Activated CD4-positive, alpha-beta T cell treated with anti-CD3 and anti-CD28 coated beads, Interleukin-2, amount 50 U/mL, for 24 hours (primary cell): Measurements from ENCODE around the gene OXSM.

Experiments
- DNase-seq, 2 donors: peaks; one replicate each; pipeline ENCODE4 v3.0.0-alpha.2; 2020; ENCODE audit warnings: low read depth in 1 of 2, low spot score in 1 of 2

OXSM gene

DNA sequence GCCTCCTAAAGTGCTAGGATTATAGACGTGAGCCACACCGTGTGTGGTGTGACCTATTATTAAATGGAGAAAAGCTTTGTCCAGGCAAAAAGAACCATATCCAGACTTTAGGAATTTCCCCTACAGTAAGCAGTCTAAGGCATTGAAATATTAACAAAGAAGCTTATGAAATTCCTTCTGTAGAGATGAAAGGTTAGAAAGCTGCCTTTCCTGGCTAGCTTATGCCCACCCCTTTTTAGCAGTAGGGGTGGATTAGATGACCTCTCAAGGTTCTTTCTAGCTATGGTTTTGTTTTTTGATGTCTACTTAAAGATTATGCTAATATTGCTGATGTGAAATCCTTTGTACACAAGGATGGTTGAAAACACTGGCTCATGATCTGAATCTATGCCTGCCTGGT is 13.9 kb downstream of the OXSM start:
- no peak for DNase-seq

DNA sequence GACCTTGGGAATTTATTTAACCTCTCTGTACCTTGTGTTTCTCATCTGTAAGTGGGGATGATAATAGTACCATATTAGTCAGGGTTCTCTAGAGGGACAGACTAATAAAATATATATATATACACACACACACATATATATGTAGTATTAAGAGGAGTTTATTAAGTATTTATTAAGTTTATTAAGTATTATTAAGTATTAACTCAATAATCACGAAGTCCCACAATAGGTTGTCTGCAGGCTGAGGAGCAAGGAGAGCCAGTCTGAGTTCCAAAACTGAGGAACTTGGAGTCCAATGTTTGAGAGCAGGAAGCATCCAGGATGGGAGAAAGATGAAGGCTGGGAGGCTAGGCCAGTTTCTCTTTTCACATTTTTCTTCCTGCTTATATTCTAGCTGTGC is 14.8 kb downstream of the OXSM start:
- no peak for DNase-seq

DNA sequence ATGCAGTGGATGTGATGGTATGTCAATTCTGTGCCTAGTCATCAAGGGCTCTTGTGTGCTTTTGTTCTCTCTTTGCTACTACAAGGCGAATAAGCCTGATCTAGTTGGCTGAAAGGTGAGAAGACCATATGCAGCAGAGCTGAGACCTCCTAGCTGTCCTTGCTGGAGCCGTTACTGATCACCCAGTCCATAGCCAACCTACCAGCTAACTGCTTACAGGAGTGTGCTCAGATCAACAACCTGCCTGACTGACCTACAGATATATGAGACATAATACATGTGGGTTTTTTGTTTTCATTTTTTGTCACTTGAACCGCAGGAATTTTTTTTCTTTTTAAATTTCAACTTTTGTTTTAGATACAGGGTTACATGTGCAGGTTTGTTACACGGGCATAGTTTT is 22.8 kb downstream of the OXSM start:
- no peak for DNase-seq

DNA sequence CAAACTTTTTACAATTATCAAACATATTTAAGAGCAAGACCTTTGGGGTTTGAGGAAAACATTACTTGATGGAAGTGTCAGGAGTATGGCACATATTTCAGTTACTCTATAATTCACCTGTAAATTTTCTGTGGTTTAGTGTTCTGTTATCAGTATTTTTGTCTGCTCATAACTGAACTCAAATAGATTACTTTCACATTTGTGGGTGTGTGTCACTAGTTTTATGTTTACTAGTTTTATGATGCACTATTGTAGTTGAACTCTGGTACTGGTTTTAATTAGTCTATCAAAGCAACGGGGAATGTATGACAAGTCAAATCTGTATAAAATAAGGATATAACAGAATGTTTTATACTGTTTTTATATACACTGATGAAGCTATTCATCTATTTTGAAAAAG is 27.2 kb downstream of the OXSM start:
- no peak for DNase-seq

DNA sequence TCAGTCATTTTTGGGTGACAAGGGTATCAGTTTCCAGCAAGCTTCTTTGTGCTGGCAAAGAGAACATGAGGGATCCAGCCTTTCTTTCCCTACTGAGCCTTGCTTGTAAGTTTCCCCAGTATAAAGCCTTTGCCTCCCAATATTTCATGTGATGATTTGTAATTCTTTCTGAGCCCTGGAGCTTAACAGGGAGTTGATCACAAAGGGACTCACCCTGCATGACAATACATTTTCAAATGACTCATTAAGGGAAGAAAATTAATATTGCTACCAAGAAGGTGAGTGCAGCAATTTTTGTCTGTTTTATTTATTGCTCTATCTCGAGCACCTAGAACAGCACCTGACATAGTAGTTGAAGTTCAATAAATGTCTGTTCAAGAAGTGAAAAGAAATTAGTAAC is 27.7 kb downstream of the OXSM start:
- no peak for DNase-seq

DNA sequence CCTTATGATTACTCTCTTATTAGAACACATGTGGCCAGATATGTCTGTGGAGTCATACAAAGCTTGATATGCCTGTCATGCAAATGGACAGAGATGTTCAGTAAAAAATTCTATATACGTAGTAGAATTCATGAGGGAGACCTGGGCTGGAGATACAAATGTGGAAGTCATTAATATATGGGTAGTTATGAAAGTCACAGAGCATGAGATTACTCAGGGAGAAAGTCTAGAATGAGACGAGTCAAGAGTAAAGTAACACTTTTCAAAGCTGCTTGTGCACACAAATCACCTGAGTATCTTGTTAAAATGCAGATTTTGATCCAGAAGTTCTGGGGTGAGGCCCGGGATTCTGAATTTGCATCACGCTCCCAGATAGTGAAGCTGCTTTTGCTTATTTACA is 28.4 kb downstream of the OXSM start:
- DNase-seq = no peak

DNA sequence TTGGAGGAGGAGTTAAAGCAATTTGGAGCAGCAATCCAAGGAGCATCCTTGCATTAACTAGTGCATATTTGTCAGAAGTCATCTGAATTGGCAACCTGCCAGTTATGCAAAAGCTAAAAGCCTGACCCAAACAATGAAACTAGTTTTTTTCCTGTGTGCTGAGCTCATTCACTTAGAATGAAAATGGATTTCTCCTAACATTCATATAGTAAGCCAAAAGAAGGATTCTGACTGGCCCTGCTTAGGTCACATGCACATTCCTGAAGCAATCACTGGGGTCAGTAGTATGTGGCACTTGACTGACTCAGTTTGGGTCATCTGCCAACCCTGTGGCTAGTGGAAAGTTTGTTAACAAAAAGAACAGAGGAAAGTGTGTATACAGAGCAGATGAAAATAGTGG is 30.5 kb downstream of the OXSM start:
- no peak for DNase-seq

DNA sequence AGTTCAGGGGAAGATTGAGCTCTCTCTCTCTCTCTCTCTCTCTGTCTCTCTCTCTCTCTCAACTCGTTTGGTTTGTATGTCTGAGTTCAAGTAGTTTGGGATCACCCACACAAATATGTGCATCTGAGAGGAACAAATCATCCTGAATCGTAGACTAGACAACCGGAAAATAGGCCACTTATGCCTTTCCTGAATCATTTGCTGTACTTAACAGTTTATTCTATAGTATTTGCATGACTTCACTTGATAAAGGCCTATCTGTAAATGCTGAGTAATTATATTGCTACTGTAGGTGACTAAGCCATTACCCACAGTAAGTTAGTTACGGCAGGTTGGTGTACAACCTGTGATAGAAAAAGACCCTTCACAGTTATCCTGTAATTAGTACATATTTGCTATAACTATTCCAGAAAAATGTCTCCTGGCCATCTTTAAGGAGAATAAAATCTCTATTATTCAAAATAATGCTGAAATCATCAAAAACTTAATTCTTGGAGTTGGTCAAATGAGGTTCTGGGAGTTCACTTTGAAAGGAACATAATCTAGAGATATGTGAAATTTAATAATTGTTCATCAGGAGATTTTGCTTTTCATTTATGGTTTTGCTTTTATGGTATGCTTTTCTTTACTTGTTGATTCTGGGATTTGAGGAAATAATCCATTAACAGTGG is 31.1 kb downstream of the OXSM start:
- DNase-seq = no peak

DNA sequence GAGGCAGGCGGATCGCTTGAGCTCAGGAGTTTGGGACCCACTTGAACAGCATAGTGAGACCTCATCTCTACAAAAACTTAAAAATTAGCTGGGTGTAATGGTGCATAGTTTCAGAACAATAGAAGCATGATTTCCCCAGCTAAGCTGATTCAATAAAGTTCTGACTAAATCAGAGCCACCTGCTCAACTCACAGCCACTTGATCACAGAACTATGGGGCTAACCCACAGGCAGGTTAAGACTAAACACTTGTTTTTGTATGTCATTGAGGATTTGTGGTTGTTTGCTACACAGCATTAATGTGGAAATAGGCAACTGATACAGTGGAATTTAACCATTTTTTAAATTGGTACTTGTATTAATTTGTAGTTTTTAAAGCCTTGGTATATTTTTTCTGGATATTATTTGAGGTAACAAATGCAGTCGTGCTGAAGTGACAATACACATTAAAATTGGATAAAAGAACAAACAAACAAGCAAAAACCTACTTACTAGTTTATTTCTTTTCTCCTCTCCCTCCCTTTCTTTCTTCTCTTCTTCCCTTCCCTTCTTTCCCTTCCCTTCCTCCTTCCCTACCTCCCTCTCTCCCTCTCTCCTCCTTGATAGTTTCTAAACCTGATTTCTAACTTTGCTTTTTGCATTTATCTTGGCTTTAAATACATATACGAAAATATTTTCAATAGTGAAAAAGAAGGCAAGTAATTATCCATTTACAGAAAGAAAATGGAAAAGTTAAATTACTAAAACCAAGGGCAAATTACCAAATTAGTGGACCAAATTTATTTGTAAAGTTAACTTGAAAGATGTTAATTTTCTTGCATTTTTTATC is 32.1 kb downstream of the OXSM start:
- DNase-seq = no peak

DNA sequence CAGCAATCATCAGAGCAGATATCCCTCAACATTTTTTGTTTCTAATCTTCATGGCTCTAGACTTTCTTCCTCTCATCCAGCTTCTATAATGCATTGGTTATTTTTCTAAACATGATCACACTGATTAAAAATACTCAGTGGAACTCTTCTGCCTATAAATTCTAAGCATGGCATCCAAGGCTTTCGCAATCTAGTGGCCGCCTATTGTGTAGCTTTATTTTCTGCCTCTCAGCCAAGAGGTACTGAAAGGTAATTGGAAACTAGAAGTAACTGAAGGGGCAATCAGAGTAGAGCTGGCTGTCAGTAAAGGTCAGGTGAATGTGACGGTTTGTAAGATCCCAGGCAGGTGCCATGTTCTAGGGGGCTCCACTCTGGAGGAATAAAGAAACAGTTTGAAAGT is 33.4 kb downstream of the OXSM start:
- no peak for DNase-seq

DNA sequence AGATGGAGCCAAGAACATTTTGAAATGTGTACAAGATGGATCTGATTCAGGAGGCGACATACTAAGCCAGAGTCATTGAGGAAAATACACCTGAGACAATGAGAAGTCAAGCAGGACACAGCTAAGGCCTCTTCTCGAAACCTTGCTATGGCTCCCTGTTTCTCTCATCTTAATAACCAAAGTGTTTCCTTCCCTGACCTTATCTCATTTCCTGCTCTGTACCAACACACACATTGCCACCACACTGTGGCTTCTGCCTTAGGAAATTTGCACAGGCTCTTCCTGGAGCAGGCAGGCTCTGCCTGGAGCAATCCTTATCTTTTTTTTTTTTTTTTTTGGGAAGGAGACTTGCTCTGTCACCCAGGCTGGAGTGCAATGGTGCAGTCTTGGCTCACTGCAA is 36.6 kb downstream of the OXSM start:
- DNase-seq = no peak

DNA sequence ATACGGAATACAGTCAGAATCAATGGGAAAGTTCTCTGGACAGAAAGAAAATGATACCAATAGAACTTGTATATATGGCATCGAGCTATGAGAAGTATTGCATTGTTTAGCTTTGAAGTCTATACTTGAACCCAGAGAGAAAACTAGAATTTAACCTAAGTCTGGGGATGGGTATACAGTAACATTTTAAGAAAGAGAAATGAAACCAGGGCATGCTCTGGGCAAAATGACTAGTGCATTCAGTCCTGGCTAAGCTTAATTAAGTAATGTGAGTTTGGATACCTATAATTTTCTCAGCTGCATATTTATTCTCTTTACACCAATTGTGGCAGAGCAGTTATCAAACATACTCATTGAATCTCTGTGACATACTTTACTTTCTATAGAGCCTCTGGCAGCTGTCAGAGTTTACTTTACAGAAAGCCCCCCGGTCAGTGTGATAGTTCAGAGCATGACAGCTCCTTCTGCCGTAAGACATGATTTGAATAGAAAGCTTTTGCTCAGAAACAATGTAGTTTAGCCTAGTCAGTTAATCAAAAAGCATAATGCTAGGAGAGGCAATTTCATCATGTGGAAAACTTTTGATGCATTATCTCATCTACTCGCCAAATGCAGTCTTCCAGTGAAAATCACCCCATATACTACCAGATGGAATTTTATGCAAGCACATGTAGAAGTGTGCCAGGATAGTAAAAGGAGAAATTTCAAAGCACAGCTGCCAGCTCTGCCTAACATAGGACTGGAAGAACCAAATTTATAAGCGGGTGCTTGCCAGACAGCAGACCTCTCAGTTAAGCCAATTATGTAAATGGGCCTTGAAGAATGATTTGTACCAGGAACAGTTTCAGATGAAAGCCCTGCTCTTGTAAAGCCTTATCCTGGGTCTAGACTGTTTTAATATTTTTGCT is 40.7 kb downstream of the OXSM start:
- no peak for DNase-seq

DNA sequence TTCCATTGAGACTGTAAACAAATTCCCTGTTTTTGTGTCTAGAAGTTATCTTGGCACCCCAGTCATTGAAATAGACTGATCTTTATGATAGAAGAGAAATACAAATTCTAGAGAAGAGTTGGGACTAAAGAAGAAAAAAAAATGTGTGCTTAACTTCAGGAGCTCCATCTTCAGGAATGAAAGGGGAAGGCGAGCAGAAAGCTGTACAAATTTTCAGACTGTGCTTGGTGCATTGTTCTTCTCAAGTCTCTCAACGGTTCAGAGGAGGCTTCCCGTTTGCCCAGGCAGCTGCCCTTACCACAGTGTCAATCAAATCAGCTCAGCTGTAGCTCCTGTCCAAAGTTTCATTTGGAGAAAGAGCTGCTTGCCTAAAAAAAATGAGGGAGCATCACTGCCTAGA is 41.7 kb downstream of the OXSM start:
- DNase-seq = no peak

DNA sequence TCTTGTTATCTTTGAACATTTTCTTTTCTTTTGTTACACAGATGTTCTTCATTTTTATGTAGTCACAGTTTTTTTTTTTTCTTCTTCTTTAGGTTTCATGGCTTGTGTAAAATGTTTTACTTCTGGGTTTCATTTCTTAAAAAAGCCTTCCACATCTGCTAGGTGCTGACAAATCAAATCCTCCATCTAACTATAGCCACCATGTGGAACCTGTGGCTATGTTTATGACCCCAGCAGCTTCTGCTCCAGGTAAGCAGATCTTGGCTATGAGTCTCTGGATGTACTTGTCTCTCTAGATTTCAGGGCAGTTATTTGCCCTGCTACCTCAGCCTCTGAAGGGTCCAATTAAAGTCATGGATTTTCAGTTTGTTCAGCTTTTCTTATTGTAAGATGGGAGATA is 44.5 kb downstream of the OXSM start:
- DNase-seq = no peak

DNA sequence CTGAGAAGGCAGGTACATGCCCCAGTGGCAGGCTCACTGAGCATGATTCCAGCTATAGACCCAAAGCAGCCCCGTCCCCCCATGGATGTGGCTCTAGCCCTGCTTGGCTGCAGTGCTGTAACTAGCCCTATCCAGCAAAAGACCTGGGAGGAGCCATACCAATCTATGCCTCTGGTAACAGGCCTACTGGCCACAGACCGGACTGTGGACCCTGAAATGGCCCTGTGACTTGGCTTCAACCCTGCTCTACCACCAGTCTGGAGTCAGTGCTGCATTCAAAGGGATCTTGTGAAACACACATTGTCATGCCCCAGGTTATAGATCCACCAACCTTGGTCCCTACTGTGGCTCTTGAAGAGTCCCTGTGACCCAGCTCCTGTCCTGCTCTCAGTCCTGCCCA is 46.7 kb downstream of the OXSM start:
- DNase-seq = no peak

DNA sequence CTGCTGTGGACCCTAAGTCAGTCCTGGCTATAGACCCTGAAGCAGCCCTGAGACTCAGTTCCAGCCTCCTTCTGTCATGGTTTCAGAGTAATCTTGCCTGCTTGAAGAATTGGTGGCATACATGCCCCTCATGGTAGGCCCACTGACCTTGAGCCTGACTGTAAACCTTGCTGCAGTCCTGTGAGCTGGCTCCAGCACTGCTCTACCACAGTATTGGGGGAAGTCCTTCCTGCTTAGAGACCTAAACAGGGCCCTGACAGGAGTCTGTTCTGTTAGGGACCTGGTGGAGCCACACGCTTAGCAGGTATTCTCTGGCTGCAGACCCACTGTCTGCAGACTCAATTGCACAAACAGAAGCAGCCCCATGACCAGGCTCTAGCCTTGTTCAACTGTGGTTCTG is 47.1 kb downstream of the OXSM start:
- DNase-seq = no peak

DNA sequence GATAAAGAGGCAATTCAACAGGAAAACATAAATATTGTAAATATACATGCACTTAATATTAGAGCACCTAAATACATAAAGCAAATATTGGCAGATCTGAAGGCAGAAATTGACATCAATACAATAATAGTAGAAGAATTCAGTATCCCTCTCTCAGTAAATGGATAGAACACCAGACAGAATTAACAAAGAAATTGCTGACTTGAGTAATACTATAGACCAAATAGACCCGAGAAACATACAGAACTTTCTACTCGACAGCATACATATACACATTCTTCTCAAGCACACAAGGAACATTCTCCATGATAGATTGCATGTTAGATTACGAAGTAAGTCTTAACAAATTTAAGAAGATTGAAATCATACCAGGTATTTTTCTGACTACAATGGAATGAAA is 50.2 kb downstream of the OXSM start:
- no peak for DNase-seq

DNA sequence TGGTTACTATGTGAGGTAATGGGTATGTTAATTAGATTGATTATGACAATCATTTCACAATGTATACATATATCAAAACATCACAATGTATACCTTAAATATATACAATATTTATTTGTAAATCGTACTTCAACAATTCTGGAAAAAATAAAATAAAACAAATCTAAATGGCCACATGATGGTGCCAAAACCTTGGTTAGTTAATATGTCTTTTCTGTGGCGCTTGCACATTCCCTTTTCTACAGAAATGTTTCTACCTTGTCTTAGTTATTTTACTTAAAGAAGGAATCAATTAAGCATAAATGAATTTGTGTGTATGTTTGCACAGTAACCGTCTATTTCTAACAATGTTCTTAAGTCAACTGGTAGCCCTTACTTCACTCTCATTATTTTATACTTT is 53.4 kb downstream of the OXSM start:
- no peak for DNase-seq
